Panc1 (cell line): ENCODE results near the gene TMED6.

ENCODE experiments used
- CTCF ChIP-seq: fragments of 450-650 bp; IDR thresholded peaks from 2 replicates; pipeline ENCODE4 v1.5.1; 2017; ENCODE audit warnings: mild to moderate bottlenecking
- POLR2AphosphoS5 ChIP-seq: IDR thresholded peaks from 2 replicates; pipeline ENCODE4 v1.6.1; 2012; ENCODE audit warnings: mild to moderate bottlenecking, low read depth, low read length, moderate library complexity
- SIN3A ChIP-seq: IDR thresholded peaks from 2 replicates; pipeline ENCODE4 v1.6.1; 2012; ENCODE audit warnings: low read depth, mild to moderate bottlenecking, low read length, moderate library complexity, borderline replicate concordance; ENCODE audit not compliant: insufficient read depth
- TCF7L2 ChIP-seq: IDR thresholded peaks from 2 replicates; pipeline ENCODE4 v1.6.1; 2011; ENCODE audit warnings: mild to moderate bottlenecking, low read depth, low read length, inconsistent platforms
- TF ChIP-seq, protein P1 (sequence below), 2 experiments: IDR thresholded peaks; 2 replicates each; pipeline ENCODE4 v1.6.1; 2011 to 2012; ENCODE audit warnings: low read depth in 2 of 2, control low read depth in 1 of 2, low read length in 1 of 2, mild to moderate bottlenecking in 1 of 2, moderate library complexity in 1 of 2; ENCODE audit not compliant: insufficient read depth in 1 of 2

DNA sequence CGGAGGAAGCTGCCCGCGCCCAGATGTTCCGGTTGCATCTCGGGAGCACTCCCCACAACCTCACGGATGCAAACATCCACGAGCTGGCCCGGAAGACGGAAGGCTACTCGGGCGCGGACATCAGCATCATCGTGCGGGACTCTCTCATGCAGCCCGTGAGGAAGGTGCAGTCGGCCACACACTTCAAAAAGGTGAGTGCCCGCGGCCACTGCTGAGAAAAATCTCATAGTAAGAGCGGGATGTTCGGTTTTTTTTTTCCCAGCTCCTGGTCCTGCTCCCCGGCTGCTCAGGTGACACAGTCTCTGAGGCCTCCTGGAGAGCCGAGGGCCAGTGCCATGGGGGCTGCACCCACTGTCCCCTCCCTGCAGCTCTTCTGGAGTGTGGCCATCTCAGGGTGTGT, 30.5 kb downstream of the TMED6 start:
- TF ChIP-seq, protein P1, sequence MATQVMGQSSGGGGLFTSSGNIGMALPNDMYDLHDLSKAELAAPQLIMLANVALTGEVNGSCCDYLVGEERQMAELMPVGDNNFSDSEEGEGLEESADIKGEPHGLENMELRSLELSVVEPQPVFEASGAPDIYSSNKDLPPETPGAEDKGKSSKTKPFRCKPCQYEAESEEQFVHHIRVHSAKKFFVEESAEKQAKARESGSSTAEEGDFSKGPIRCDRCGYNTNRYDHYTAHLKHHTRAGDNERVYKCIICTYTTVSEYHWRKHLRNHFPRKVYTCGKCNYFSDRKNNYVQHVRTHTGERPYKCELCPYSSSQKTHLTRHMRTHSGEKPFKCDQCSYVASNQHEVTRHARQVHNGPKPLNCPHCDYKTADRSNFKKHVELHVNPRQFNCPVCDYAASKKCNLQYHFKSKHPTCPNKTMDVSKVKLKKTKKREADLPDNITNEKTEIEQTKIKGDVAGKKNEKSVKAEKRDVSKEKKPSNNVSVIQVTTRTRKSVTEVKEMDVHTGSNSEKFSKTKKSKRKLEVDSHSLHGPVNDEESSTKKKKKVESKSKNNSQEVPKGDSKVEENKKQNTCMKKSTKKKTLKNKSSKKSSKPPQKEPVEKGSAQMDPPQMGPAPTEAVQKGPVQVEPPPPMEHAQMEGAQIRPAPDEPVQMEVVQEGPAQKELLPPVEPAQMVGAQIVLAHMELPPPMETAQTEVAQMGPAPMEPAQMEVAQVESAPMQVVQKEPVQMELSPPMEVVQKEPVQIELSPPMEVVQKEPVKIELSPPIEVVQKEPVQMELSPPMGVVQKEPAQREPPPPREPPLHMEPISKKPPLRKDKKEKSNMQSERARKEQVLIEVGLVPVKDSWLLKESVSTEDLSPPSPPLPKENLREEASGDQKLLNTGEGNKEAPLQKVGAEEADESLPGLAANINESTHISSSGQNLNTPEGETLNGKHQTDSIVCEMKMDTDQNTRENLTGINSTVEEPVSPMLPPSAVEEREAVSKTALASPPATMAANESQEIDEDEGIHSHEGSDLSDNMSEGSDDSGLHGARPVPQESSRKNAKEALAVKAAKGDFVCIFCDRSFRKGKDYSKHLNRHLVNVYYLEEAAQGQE (IDR thresholded peaks at IDR 0.05; ENCODE audit: insufficient read depth in 1 of 2, low read depth in 2 of 2, low read length in 1 of 2) = no peak
- TF ChIP-seq CTCF (no peak), TCF7L2 (no peak), SIN3A (no peak), POLR2AphosphoS5 (no peak)
